ENCODE measurements around the gene PCBD1. TPM values are rescaled to one million over a fixed set of nuclear protein-coding genes. Genes with fewer than 3 reads are reported as not detected.
A peak's percentile ranks its signal among the peaks of the same experiment; 100 is the strongest.
"Not testable (repeated sequence)": the region's sequence is repeated elsewhere in the genome, so short reads cannot be mapped to it uniquely, and the experiment has no call there.

The PCBD1 gene
- total RNA-seq, 1 donor from 2014 or later = 54.6 TPM

DNA sequence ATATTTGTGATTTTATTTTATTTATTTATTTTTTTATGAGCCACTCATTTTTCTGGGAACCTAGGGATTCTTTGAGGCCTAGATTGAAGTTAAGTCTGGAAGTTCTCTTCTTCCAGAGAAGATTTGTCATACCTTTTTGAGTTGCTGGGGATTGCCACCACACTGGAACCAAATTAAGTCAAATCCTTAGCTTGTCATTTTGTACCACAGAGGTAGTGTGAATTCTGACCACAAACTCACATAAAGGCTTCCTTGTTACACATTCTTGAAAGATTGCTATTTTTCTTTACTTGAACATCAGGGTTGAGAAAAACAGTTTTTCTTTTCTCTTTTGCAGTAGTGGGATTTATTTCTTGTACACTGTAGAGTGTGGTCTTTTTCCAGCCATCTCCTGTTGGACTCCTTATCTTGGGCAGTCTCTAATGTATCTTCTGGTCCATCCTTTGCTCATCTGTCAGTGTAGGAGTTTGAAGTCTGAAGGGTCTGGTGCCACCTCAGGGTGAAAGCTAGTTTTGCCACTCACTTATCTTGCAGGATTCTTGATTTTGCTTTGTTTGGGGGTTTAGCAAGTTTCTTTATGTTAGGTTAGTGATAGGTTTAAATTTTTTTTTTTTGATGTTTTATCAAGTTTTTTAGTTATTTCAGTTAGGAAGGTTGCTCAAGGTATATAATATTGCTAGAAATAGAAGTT lies 24.8 kb downstream of the PCBD1 start:
- Mint-ChIP-seq H3K4me1 (ENCODE audit: low read depth, unreplicated experiment) (peaks cover 35% of the 10 kb centered on the region), H3K27ac (ENCODE audit: unreplicated experiment) (no peak overlapping the region), H3K36me3 (ENCODE audit: low read depth, unreplicated experiment) (peaks cover 18% of the 10 kb centered on the region), H3K9me3 (ENCODE audit: unreplicated experiment) (no peaks in the 10 kb centered on the region), H3K4me3 (ENCODE audit: unreplicated experiment) (no peak overlapping the region), H3K27me3 (ENCODE audit: low read depth, unreplicated experiment) (no peaks in the 10 kb centered on the region)
- no peak overlapping the region for H3K4me2 ChIP-seq (ENCODE audit: low read length)
- no peak overlapping the region for H3K4me3 ChIP-seq (ENCODE audit: insufficient read depth, low read depth, low read length)
- H2AFZ ChIP-seq (ENCODE audit: low read depth, low read length) = no peak overlapping the region
- H3K9ac ChIP-seq (ENCODE audit: low read length) = no peak overlapping the region
- H3K79me2 ChIP-seq (ENCODE audit: insufficient read depth, low read length) = no peaks in the 10 kb centered on the region
- H3K9me3 ChIP-seq (ENCODE audit: insufficient read depth, low read depth, low read length) = no peaks in the 10 kb centered on the region
- peak; percentile 63 for FAIRE-seq
- TF ChIP-seq EZH2 (IDR thresholded peaks at IDR 0.05; ENCODE audit: insufficient read depth, low read length) = no peak
- TF ChIP-seq, protein P1, sequence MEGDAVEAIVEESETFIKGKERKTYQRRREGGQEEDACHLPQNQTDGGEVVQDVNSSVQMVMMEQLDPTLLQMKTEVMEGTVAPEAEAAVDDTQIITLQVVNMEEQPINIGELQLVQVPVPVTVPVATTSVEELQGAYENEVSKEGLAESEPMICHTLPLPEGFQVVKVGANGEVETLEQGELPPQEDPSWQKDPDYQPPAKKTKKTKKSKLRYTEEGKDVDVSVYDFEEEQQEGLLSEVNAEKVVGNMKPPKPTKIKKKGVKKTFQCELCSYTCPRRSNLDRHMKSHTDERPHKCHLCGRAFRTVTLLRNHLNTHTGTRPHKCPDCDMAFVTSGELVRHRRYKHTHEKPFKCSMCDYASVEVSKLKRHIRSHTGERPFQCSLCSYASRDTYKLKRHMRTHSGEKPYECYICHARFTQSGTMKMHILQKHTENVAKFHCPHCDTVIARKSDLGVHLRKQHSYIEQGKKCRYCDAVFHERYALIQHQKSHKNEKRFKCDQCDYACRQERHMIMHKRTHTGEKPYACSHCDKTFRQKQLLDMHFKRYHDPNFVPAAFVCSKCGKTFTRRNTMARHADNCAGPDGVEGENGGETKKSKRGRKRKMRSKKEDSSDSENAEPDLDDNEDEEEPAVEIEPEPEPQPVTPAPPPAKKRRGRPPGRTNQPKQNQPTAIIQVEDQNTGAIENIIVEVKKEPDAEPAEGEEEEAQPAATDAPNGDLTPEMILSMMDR (IDR thresholded peaks at IDR 0.05; ENCODE audit: insufficient read depth, low read depth, low read length) = no peak
- H3K4me1 ChIP-seq (ENCODE audit: insufficient read depth, low read length) = no peaks in the 10 kb centered on the region
- no peak for DNase-seq (ENCODE audit: low read depth)
- H3K27ac ChIP-seq (ENCODE audit: low read depth, low read length) = no peak overlapping the region
- H3K27me3 ChIP-seq (ENCODE audit: insufficient read depth, low read length) = no peaks in the 10 kb centered on the region
- no peaks in the 10 kb centered on the region for H4K20me1 ChIP-seq (ENCODE audit: insufficient read depth, low read length)
- peaks cover 17% of the 10 kb centered on the region for H3K36me3 ChIP-seq (ENCODE audit: insufficient read depth, low read length)

DNA sequence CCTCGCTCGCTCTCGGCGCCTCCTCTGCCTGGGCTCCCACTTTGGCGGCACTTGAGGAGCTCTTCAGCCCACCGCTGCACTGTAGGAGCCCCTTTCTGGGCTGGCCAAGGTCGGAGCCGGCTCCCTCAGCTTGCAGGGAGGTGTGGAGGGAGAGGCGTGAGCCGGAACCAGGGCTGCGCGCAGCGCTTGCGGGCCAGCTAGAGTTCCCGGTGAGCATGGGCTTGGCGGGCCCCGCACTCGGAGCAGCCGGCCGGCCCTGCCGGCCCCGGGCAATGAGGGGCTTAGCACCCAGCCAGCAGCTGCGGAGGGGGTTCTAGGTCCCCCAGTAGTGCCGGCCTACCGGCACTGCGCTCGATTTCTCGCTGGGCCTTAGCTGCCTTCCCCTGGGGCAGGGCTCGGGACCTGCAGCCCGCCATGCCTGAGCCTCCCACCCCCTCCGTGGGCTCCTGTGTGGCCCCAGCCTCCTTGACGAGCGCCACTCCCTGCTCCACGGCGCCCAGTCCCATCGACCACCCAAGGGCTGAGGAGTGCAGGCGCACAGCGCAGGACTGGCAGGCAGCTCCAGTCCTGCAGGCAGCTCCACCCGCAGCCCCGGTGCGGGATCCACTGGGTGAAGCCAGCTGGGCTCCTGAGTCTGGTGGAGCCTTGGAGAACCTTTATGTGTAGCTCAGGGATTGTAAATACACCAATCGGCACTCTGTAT lies 26.7 kb downstream of the PCBD1 start:
- H3K4me3 Mint-ChIP-seq (ENCODE audit: unreplicated experiment); H3K79me2 ChIP-seq (ENCODE audit: insufficient read depth, low read length); DNase-seq (ENCODE audit: low read depth); H3K27ac Mint-ChIP-seq (ENCODE audit: unreplicated experiment); H3K9me3 Mint-ChIP-seq (ENCODE audit: unreplicated experiment); H3K4me3 ChIP-seq (ENCODE audit: insufficient read depth, low read depth, low read length); H3K9ac ChIP-seq (ENCODE audit: low read length); H3K4me2 ChIP-seq (ENCODE audit: low read length); H3K27ac ChIP-seq (ENCODE audit: low read depth, low read length); H2AFZ ChIP-seq (ENCODE audit: low read depth, low read length); H4K20me1 ChIP-seq (ENCODE audit: insufficient read depth, low read length); H3K4me1 ChIP-seq (ENCODE audit: insufficient read depth, low read length); FAIRE-seq; H3K27me3 ChIP-seq (ENCODE audit: insufficient read depth, low read length); H3K27me3 Mint-ChIP-seq (ENCODE audit: low read depth, unreplicated experiment); H3K9me3 ChIP-seq (ENCODE audit: insufficient read depth, low read depth, low read length): not testable (repeated sequence)
- H3K4me1 Mint-ChIP-seq (ENCODE audit: low read depth, unreplicated experiment) = peaks cover 28% of the 10 kb centered on the region
- H3K36me3 ChIP-seq (ENCODE audit: insufficient read depth, low read length) = peaks cover 32% of the 10 kb centered on the region
- H3K36me3 Mint-ChIP-seq (ENCODE audit: low read depth, unreplicated experiment) = peaks cover 26% of the 10 kb centered on the region

DNA sequence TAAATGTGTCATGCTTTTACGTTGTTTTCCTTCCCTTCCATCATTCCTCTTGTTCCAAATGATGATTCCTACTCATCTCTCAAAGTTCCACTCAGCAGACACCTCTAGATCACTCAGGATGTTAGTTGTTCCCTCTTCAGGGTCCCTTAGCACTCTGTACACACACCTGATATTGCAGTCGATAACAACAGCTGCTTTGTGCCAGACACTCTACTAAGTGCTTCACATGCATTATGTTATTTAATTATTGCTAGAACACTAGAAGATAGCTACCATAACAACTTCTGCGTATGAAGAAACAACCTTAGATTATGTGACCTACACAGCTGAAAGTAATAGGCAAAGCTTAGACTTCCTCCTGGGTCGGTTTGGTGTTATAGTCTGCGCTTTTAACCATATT lies 29.6 kb downstream of the PCBD1 start:
- no peaks in the 10 kb centered on the region for H3K27me3 ChIP-seq (ENCODE audit: insufficient read depth, low read length)
- no peak overlapping the region for H2AFZ ChIP-seq (ENCODE audit: low read depth, low read length)
- no peaks in the 10 kb centered on the region for H3K27me3 Mint-ChIP-seq (ENCODE audit: low read depth, unreplicated experiment)
- FAIRE-seq = no peak
- no peak for TF ChIP-seq EZH2 (IDR thresholded peaks at IDR 0.05; ENCODE audit: insufficient read depth, low read length)
- TF ChIP-seq, protein P1 (IDR thresholded peaks at IDR 0.05; ENCODE audit: insufficient read depth, low read depth, low read length) = no peak
- H3K36me3 Mint-ChIP-seq (ENCODE audit: low read depth, unreplicated experiment) = peaks cover 38% of the 10 kb centered on the region
- no peak overlapping the region for H3K9ac ChIP-seq (ENCODE audit: low read length)
- H3K36me3 ChIP-seq (ENCODE audit: insufficient read depth, low read length) = peaks cover 46% of the 10 kb centered on the region
- no peaks in the 10 kb centered on the region for H4K20me1 ChIP-seq (ENCODE audit: insufficient read depth, low read length)
- H3K4me1 ChIP-seq (ENCODE audit: insufficient read depth, low read length) = no peaks in the 10 kb centered on the region
- H3K79me2 ChIP-seq (ENCODE audit: insufficient read depth, low read length) = no peaks in the 10 kb centered on the region
- no peak overlapping the region for H3K27ac ChIP-seq (ENCODE audit: low read depth, low read length)
- no peak overlapping the region for H3K27ac Mint-ChIP-seq (ENCODE audit: unreplicated experiment)
- H3K4me1 Mint-ChIP-seq (ENCODE audit: low read depth, unreplicated experiment) = peaks cover 4% of the 10 kb centered on the region
- no peak overlapping the region for H3K4me3 Mint-ChIP-seq (ENCODE audit: unreplicated experiment)
- H3K9me3 Mint-ChIP-seq (ENCODE audit: unreplicated experiment) = no peaks in the 10 kb centered on the region
- H3K4me3 ChIP-seq (ENCODE audit: insufficient read depth, low read depth, low read length) = no peak overlapping the region
- no peak overlapping the region for H3K4me2 ChIP-seq (ENCODE audit: low read length)
- H3K9me3 ChIP-seq (ENCODE audit: insufficient read depth, low read depth, low read length) = no peaks in the 10 kb centered on the region
- no peak for DNase-seq (ENCODE audit: low read depth)
